Calu3 (cell line): ENCODE results near the gene LDLRAD4. TPM values are rescaled to one million over a fixed set of nuclear protein-coding genes. Genes with fewer than 3 reads are reported as not detected.
A peak's percentile ranks its signal among the peaks of the same experiment; 100 is the strongest.

Experiments used
- BruUV-seq: library from RNA; stranded (reverse); fragments of 400-500 nt; replicated peaks from 2 replicates; lab custom pipeline; 2021; lab: Mats Ljungman, UMichigan
- CTCF ChIA-PET: fragments of 300-600 bp; sonication (Branson Sonifier 250); formaldehyde crosslinking; loops from one replicate; lab custom pipeline; 2022; ENCODE audit warnings: antibody characterized with exemption; lab: Charles Lee
- DNase-seq: peaks from one replicate; pipeline ENCODE4 v3.0.0; 2022
- H3K27ac Mint-ChIP-seq: one replicate; pipeline ENCODE4 v1.8.0; 2022; ENCODE audit warnings: mixed read lengths; ENCODE audit not compliant: unreplicated experiment
- H3K27me3 Mint-ChIP-seq: one replicate; pipeline ENCODE4 v1.8.0; 2022; ENCODE audit warnings: mixed read lengths; ENCODE audit not compliant: unreplicated experiment
- H3K36me3 Mint-ChIP-seq: one replicate; pipeline ENCODE4 v1.8.0; 2022; ENCODE audit warnings: mild to moderate bottlenecking, moderate library complexity, mixed read lengths; ENCODE audit not compliant: insufficient read depth, unreplicated experiment
- H3K4me1 Mint-ChIP-seq: one replicate; pipeline ENCODE4 v1.8.0; 2022; ENCODE audit warnings: mild to moderate bottlenecking, low read depth, mixed read lengths; ENCODE audit not compliant: unreplicated experiment
- H3K4me3 Mint-ChIP-seq: one replicate; pipeline ENCODE4 v1.8.0; 2022; ENCODE audit warnings: mild to moderate bottlenecking, low read depth, moderate library complexity, mixed read lengths; ENCODE audit not compliant: unreplicated experiment
- H3K9me3 Mint-ChIP-seq: one replicate; pipeline ENCODE4 v1.8.0; 2022; ENCODE audit warnings: low read depth, mixed read lengths; ENCODE audit not compliant: unreplicated experiment
- intact Hi-C: fragments of 100-400 bp; cut with micrococcal nuclease; formaldehyde crosslinking; loops from one replicate; pipeline ENCODE4 v1.10.0; 2022; ENCODE audit not compliant: unreplicated experiment
- total RNA-seq: library from RNA; stranded (reverse); gene quantifications from 2 replicates; pipeline ENCODE4 v1.2.3, GENCODE V29; 2022
- TF ChIP-seq, protein P1 (sequence below): fragments of 200-600 bp; IDR thresholded peaks from one replicate; pipeline ENCODE4 v1.8.0; 2022; ENCODE audit warnings: antibody characterized with exemption; ENCODE audit not compliant: unreplicated experiment

The LDLRAD4 gene
- total RNA-seq, 1 experiment from 2014 or later: 0.50 TPM

DNA sequence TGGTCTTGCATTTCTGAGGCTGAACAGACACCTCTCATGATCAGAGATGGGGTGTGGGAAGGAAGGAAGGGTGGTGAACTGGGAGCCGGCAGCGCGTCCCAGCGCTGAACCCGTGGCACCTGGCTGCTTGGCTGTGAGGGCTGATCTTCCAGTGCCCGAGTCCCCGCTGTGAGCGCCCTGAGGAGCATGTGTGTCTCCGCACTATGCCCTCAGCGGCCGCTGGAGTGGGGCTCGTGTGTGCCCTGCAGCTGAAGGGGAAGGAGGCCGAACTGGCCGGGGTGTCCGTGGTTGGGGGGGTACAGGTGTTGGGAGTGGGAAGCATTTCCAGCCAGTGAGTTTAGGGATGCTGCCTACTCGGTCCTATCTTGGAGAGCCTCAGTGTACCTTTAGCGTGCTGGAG, 82.2 kb downstream of the LDLRAD4 start:
- BruUV-seq: no TSS peak
- Mint-ChIP-seq H3K4me3 (no peak overlapping the region), H3K4me1 (no peaks in the 10 kb centered on the region), H3K27ac (no peak overlapping the region), H3K36me3 (no peaks in the 10 kb centered on the region), H3K27me3 (peaks cover 80% of the 10 kb centered on the region), H3K9me3 (no peaks in the 10 kb centered on the region)
- TF ChIP-seq, protein P1, sequence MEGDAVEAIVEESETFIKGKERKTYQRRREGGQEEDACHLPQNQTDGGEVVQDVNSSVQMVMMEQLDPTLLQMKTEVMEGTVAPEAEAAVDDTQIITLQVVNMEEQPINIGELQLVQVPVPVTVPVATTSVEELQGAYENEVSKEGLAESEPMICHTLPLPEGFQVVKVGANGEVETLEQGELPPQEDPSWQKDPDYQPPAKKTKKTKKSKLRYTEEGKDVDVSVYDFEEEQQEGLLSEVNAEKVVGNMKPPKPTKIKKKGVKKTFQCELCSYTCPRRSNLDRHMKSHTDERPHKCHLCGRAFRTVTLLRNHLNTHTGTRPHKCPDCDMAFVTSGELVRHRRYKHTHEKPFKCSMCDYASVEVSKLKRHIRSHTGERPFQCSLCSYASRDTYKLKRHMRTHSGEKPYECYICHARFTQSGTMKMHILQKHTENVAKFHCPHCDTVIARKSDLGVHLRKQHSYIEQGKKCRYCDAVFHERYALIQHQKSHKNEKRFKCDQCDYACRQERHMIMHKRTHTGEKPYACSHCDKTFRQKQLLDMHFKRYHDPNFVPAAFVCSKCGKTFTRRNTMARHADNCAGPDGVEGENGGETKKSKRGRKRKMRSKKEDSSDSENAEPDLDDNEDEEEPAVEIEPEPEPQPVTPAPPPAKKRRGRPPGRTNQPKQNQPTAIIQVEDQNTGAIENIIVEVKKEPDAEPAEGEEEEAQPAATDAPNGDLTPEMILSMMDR: no peak
- DNase-seq: no peak
- intact Hi-C loops: no loop called here
- CTCF ChIA-PET: no interaction called here

DNA sequence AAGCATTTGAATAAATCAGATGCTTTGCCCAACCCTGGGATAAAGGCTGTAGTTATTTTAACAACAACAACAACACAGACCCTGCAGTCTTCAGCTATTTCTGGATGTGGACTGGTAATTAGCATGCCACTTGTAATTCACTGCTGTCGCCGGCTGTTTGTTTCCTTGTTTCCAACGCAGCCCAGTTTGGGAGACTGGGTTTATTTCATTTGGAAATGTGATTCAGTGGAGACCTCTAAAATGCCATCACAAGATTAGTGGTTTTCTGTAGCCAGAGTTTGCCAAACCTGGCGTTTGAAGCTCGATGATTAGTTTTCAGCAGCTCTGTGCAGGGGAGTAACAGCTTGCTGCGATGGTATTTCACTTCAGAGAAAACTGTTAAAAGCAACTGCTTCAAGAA, 83.5 kb downstream of the LDLRAD4 start:
- CTCF ChIA-PET: no interaction called here
- no peak overlapping the region for H3K4me3 Mint-ChIP-seq
- TF ChIP-seq, protein P1: no peak
- intact Hi-C loops: no loop called here
- H3K27me3 Mint-ChIP-seq: peaks cover 75% of the 10 kb centered on the region
- H3K9me3 Mint-ChIP-seq: no peaks in the 10 kb centered on the region
- no peak for DNase-seq
- H3K4me1 Mint-ChIP-seq: no peaks in the 10 kb centered on the region
- H3K36me3 Mint-ChIP-seq: no peaks in the 10 kb centered on the region
- H3K27ac Mint-ChIP-seq: no peak overlapping the region
- no TSS peak for BruUV-seq

DNA sequence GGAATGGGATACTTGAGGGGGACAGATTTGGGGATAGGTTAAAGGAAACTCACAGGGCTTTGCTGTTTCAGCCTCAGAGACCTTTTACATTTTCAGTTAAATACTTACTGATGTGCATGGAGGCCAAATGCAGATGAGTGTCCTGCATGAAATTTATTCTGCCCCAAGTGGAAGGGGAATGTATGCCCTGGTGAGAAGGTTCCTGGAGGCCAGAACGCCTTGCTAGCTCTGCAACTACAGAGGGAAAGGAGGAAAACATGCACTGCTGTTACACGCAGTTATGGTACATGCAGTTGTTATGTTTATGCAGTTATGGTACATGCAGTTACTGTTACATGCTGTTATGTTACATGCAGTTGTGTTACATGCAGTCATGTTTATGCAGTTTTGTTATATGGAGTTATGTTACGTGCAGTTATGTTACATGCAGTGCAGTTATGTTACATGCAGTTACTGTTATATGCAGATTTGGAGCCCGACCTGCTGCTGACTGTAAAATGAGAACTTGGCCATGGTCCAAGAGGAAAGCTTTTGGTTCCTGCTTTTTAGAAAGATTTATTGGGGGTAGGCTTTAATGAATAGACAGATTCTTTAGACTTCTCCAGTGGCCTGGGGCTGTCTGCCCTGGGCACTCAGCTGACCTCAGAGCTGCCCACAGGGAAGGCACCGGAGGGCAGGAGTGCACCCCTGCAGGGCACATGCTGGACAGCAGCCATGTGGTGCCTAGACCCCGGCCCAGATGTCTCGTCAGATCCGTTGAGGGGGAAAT, 84.1 kb downstream of the LDLRAD4 start:
- BruUV-seq: no TSS peak
- CTCF ChIA-PET: no interaction called here
- TF ChIP-seq, protein P1: no peak
- peak; percentile 4 for DNase-seq
- Mint-ChIP-seq H3K4me3 (no peak overlapping the region), H3K36me3 (no peaks in the 10 kb centered on the region), H3K9me3 (no peaks in the 10 kb centered on the region), H3K27ac (no peak overlapping the region), H3K4me1 (no peaks in the 10 kb centered on the region), H3K27me3 (peaks cover 70% of the 10 kb centered on the region)
- intact Hi-C loops: no loop called here

DNA sequence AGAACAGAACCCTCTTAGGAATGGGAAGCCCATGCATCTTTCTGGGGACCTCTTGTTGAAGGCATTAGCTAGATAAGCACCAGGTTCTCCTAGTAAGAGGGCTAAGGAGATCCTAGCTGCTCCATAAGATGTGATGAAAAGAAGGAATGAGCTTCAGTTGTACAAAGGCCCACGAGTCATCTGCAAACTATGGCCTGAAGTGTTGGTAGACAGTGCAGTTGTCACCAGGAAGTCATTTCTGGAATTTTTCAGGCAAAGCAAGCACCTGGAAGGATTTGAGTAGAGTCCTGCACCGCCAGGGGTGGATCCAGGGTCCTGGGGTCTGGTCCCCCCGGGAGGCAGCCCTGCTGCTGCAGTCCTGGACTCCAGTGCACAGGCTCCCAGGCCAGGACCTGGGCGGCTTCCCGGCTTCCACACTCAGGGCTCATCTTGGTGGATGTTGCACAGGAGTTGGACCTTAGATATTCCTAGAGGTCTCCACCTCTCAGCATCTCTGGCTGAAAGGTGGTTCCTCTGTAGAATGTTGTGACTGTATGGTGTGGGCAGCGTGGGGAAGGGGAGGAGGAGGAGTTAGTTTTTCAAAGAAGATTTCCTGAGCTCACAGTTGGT, 85.3 kb downstream of the LDLRAD4 start:
- CTCF ChIA-PET: interaction anchor here (0.6 kb wide), 1 partner anchor 362 kb away, joined by 3 read pairs; no protein-coding TSS in a partner anchor
- DNase-seq: no peak
- TF ChIP-seq, protein P1: no peak
- no peak overlapping the region for H3K27ac Mint-ChIP-seq
- no peaks in the 10 kb centered on the region for H3K36me3 Mint-ChIP-seq
- intact Hi-C loops: no loop called here
- H3K27me3 Mint-ChIP-seq: peaks cover 58% of the 10 kb centered on the region
- H3K4me3 Mint-ChIP-seq: no peak overlapping the region
- no peaks in the 10 kb centered on the region for H3K4me1 Mint-ChIP-seq
- BruUV-seq: no TSS peak
- H3K9me3 Mint-ChIP-seq: no peaks in the 10 kb centered on the region
